Astrocyte (in vitro differentiated cells and primary cell): ENCODE data around the gene ZNF407.

Source experiments
- CTCF ChIP-seq: IDR thresholded peaks from 2 replicates; pipeline ENCODE4 v1.5.1; 2011; ENCODE audit warnings: low read depth, mild to moderate bottlenecking, inconsistent platforms, low read length, moderate library complexity; ENCODE audit not compliant: insufficient read depth
- EZH2 ChIP-seq: IDR thresholded peaks from 2 replicates; pipeline ENCODE4 v1.6.1; 2012; ENCODE audit warnings: mild to moderate bottlenecking, low read length, inconsistent platforms; ENCODE audit not compliant: insufficient read depth

- TF ChIP-seq CTCF (no peak), EZH2 (no peak)
These were observed 351.9 kb downstream of the ZNF407 start for GRCh38 chr18:74949611-74950010.
